ENCODE data around the gene HAGH.
"Not testable (repeated sequence)": the region's sequence is repeated elsewhere in the genome, so short reads cannot be mapped to it uniquely, and the experiment has no call there.

HAGH gene

GRCh38 chr16:1826691-1827573, at the start of gene HAGH, which contains the start of gene FAHD1:
Gene HAGH (minus strand): TSS chr16:1826825. CDS start chr16:1826787, 38 bp downstream.
Gene FAHD1 (plus strand): TSS chr16:1827206. CDS start chr16:1827239, 33 bp downstream.
- peak; percentile 93 for DNase-seq
- Mint-ChIP-seq H3K27me3 (ENCODE audit: low read depth, poor library complexity) (peaks cover 15% of the 10 kb centered on the region), H3K27ac (peak within 1 kb of the TSS; percentile 57), H3K36me3 (ENCODE audit: low read depth) (peaks cover 21% of the 10 kb centered on the region), H3K9me3 (no peaks in the 10 kb centered on the region), H3K4me3 (peak within 1 kb of the TSS; percentile 97), H3K4me1 (peaks cover 40% of the 10 kb centered on the region)
- no peak for TF ChIP-seq CTCF (IDR thresholded peaks at IDR 0.05)

GRCh38 chr16:1876066-1876465, 49.4 kb upstream of the HAGH start:
- H3K4me3 Mint-ChIP-seq; H3K36me3 Mint-ChIP-seq (ENCODE audit: low read depth); H3K27ac Mint-ChIP-seq; H3K9me3 Mint-ChIP-seq; DNase-seq: not testable (repeated sequence)
- Mint-ChIP-seq H3K27me3 (ENCODE audit: low read depth, poor library complexity) (peaks cover 86% of the 10 kb centered on the region), H3K4me1 (peaks cover 29% of the 10 kb centered on the region)

- peaks cover 29% of the 10 kb centered on the region for H3K4me1 Mint-ChIP-seq
- H3K27ac Mint-ChIP-seq, result no peak overlapping the region
- peaks cover 7% of the 10 kb centered on the region for H3K9me3 Mint-ChIP-seq
- H3K27me3 Mint-ChIP-seq (ENCODE audit: low read depth, poor library complexity), result peaks cover 91% of the 10 kb centered on the region
- H3K4me3 Mint-ChIP-seq, result no peak overlapping the region
- no peak for TF ChIP-seq CTCF (IDR thresholded peaks at IDR 0.05)
- H3K36me3 Mint-ChIP-seq (ENCODE audit: low read depth), result peaks cover 5% of the 10 kb centered on the region
- peak; percentile 44 for DNase-seq
Observed at GRCh38 chr16:1874854-1875253, 48.2 kb upstream of the HAGH start.

GRCh38 chr16:1871974-1872635, 45.5 kb upstream of the HAGH start, which contains the start of gene MEIOB:
Gene MEIOB (minus strand): TSS chr16:1872164. CDS start chr16:1868175, 3,989 bp downstream.
- no peak for TF ChIP-seq CTCF (IDR thresholded peaks at IDR 0.05)
- no peak within 1 kb of the TSS for H3K27ac Mint-ChIP-seq
- peaks cover 5% of the 10 kb centered on the region for H3K36me3 Mint-ChIP-seq (ENCODE audit: low read depth)
- peaks cover 18% of the 10 kb centered on the region for H3K4me1 Mint-ChIP-seq
- peak within 1 kb of the TSS; percentile 73 for H3K4me3 Mint-ChIP-seq
- DNase-seq, result peak; percentile 70
- peaks cover 7% of the 10 kb centered on the region for H3K9me3 Mint-ChIP-seq
- H3K27me3 Mint-ChIP-seq (ENCODE audit: low read depth, poor library complexity), result peaks cover 87% of the 10 kb centered on the region

DNA sequence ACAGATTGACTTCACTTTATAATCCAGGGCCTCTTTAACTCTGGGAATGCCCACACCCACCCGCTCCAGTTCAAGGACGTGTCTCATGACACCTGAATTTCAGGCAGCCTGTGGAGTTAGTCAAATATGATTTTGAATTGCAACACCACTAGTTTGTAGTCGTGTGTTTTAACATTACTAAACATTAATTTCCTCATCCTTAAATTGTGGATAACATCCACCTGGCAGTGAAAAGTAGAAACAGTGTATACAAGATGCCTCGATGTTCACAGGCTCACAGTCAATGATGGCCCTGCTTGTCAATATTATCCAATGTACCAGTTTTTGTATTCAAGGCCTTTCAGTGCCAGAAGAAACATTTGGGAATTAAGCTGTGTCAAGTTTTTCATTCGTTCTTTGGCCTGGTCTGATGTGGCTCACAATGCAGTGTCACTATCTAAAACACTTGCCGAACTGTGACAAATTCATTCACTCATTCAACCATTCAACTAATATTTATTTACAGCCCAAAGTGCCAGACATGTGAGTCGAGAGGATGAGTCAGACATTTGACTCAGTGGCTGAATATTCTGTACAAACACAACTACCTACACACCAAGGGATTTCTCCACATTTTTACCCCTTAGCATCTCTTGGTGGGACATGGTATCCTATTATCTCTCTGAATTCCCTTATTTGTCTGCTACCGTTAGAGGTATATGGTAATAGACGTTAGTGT, 43.9 kb upstream of the HAGH start:
- Mint-ChIP-seq H3K27me3 (ENCODE audit: low read depth, poor library complexity) (peaks cover 91% of the 10 kb centered on the region), H3K36me3 (ENCODE audit: low read depth) (peaks cover 5% of the 10 kb centered on the region), H3K4me1 (peaks cover 16% of the 10 kb centered on the region), H3K27ac (no peak overlapping the region), H3K4me3 (no peak overlapping the region), H3K9me3 (peaks cover 7% of the 10 kb centered on the region)
- no peak for TF ChIP-seq CTCF (IDR thresholded peaks at IDR 0.05)
- no peak for DNase-seq

All from nephron progenitor cell (in vitro differentiated cells).